Fibroblast of lung (primary cell): ENCODE results near the gene GRIK4. TPM values are rescaled to one million over a fixed set of nuclear protein-coding genes. Genes with fewer than 3 reads are reported as not detected.

Experiments
- DNase-seq, 2 donors: peaks; one replicate each; pipeline versions ENCODE4 v3.0.0 to v3.0.0-alpha.2; 2010; ENCODE audit warnings: low read depth in 2 of 2
- H2AFZ ChIP-seq: 2 replicates; pipeline ENCODE4 v1.5.1; 2012; ENCODE audit warnings: low read length, control low read depth, inconsistent platforms
- H3K27ac ChIP-seq: 2 replicates; pipeline ENCODE4 v1.5.1; 2011; ENCODE audit warnings: low read length, control low read depth; ENCODE audit not compliant: insufficient read depth
- H3K27me3 ChIP-seq: 2 replicates; pipeline ENCODE4 v1.5.1; 2011; ENCODE audit warnings: mild to moderate bottlenecking, low read length; ENCODE audit not compliant: control insufficient read depth, insufficient read depth
- H3K36me3 ChIP-seq: 2 replicates; pipeline ENCODE4 v1.5.1; 2011; ENCODE audit warnings: low read length; ENCODE audit not compliant: control insufficient read depth, insufficient read depth
- H3K4me1 ChIP-seq: 2 replicates; pipeline ENCODE4 v1.5.1; 2011; ENCODE audit warnings: low read length; ENCODE audit not compliant: control insufficient read depth, insufficient read depth; ENCODE audit errors: extremely low read depth
- H3K4me2 ChIP-seq: 2 replicates; pipeline ENCODE4 v1.5.1; 2011; ENCODE audit warnings: low read length, control low read depth; ENCODE audit not compliant: insufficient read depth; ENCODE audit errors: extremely low read depth
- H3K4me3 ChIP-seq, 4 experiments: fragments of 200-600 bp in 1 of 4; sonication (generic) in 1 of 4; replicated peaks in 1 of 4; 2 replicates each; pipeline ENCODE4 v1.5.1; 2011 to 2016; ENCODE audit warnings: low read length in 4 of 4, low read depth in 3 of 4, mild to moderate bottlenecking in 3 of 4, control low read depth in 2 of 4, inconsistent platforms in 1 of 4, mixed read lengths in 1 of 4; ENCODE audit not compliant: insufficient read depth in 1 of 4; ENCODE audit errors: control extremely low read depth in 1 of 4
- H3K79me2 ChIP-seq: 2 replicates; pipeline ENCODE4 v1.5.1; 2012; ENCODE audit warnings: mild to moderate bottlenecking, low read length, inconsistent platforms; ENCODE audit not compliant: control insufficient read depth, insufficient read depth
- H3K9ac ChIP-seq: 2 replicates; pipeline ENCODE4 v1.5.1; 2011; ENCODE audit warnings: mild to moderate bottlenecking, low read length, control low read depth; ENCODE audit not compliant: insufficient read depth
- H3K9me3 ChIP-seq: 2 replicates; pipeline ENCODE4 v1.5.1; 2012; ENCODE audit warnings: low read depth, low read length; ENCODE audit not compliant: control insufficient read depth, insufficient read depth
- H4K20me1 ChIP-seq: 2 replicates; pipeline ENCODE4 v1.5.1; 2011; ENCODE audit warnings: low read length; ENCODE audit not compliant: control insufficient read depth, insufficient read depth; ENCODE audit errors: extremely low read depth
- EZH2 ChIP-seq: IDR thresholded peaks from 2 replicates; pipeline ENCODE4 v1.5.1; 2012; ENCODE audit warnings: low read length, control low read depth, mild to moderate bottlenecking; ENCODE audit errors: missing control alignments
- polyA plus RNA-seq, 2 donors: library from polyadenylated mRNA; depleted of rRNA in 1 of 2; stranded (reverse) in 1 of 2; unstranded in 1 of 2; fragments of >200 nt; gene quantifications; 2 replicates each; pipeline ENCODE4 v1.2.1, GENCODE V29; 2011 to 2012; ENCODE audit warnings: missing spikeins in 1 of 2
- total RNA-seq: library from RNA; depleted of rRNA; stranded (reverse); fragments of >200 nt; gene quantifications from 2 replicates; pipeline ENCODE4 v1.2.1, GENCODE V29; 2014
- TF ChIP-seq, protein P1 (sequence below), 2 donors: IDR thresholded peaks in 1 of 2; conservative IDR thresholded peaks in 1 of 2; 1 replicate in 1 of 2; 2 replicates in 1 of 2; pipeline ENCODE4 v1.5.1; 2011 to 2012; ENCODE audit warnings: low read length in 2 of 2, control low read depth in 1 of 2, inconsistent platforms in 1 of 2, low read depth in 1 of 2, mild to moderate bottlenecking in 1 of 2

Gene GRIK4
- total and polyA plus RNA-seq, 2 donors (not counting 1 experiment from before 2014, with no cell fraction given), result 0.17 to 1.5 TPM

DNA sequence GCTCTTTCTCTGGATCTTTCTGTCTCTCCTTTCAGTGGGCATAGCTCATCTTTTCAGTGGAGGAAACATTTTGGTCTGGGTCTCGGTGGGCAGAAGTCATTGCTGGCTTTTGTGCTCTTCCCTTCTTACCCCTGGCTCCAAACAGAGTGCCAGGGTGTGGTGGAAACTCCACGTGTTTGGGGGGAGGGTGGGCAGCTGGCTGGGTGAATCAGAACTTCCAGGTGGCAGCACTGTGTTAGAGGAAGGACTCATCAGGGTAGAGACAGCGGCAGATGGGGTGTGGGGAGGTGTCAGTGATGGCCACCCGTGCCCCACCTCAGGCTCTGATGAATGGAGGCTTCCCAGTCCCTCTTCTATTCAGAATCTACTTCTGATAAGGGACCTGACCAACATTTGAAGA, 114.0 kb downstream of the GRIK4 start:
- Histone ChIP-seq H3K4me1 (no peaks in the 10 kb centered on the region), H3K79me2 (no peaks in the 10 kb centered on the region), H3K36me3 (no peaks in the 10 kb centered on the region), H3K9me3 (no peaks in the 10 kb centered on the region), H3K27me3 (no peaks in the 10 kb centered on the region), H3K9ac (no peak overlapping the region), H3K27ac (no peak overlapping the region), H3K4me2 (no peak overlapping the region), H2AFZ (no peak overlapping the region), H3K4me3 (no peak overlapping the region), H4K20me1 (no peaks in the 10 kb centered on the region)
- TF ChIP-seq, protein P1, sequence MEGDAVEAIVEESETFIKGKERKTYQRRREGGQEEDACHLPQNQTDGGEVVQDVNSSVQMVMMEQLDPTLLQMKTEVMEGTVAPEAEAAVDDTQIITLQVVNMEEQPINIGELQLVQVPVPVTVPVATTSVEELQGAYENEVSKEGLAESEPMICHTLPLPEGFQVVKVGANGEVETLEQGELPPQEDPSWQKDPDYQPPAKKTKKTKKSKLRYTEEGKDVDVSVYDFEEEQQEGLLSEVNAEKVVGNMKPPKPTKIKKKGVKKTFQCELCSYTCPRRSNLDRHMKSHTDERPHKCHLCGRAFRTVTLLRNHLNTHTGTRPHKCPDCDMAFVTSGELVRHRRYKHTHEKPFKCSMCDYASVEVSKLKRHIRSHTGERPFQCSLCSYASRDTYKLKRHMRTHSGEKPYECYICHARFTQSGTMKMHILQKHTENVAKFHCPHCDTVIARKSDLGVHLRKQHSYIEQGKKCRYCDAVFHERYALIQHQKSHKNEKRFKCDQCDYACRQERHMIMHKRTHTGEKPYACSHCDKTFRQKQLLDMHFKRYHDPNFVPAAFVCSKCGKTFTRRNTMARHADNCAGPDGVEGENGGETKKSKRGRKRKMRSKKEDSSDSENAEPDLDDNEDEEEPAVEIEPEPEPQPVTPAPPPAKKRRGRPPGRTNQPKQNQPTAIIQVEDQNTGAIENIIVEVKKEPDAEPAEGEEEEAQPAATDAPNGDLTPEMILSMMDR (conservative IDR thresholded peaks at IDR 0.05 in 1 of 2, IDR thresholded peaks at IDR 0.05 in 1 of 2; ENCODE audit: low read depth in 1 of 2, low read length in 2 of 2), result no peak
- TF ChIP-seq EZH2, result no peak
- DNase-seq, result no peak

DNA sequence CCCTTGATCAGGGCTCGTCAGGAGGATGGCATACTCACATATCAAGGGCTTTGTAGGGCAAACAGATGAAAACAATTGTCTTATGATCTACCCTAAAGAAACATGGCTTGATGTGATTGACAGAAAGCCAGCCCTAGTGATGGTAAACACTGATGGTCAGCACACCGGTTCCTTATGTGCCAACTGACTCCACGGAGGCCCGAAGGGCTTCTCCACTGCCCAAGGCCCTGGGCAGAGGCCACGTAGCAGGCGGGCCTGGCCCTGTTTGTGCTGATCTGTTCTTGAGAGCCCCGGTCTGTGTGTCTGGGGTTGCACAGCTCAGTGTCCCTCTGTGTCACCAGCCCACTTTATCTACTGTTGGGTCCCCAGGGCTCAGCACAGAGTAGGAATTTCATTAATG, 115.2 kb downstream of the GRIK4 start:
- no peaks in the 10 kb centered on the region for H3K36me3 ChIP-seq
- H4K20me1 ChIP-seq, result no peaks in the 10 kb centered on the region
- H3K4me3 ChIP-seq, result no peak overlapping the region
- no peak for DNase-seq
- no peaks in the 10 kb centered on the region for H3K9me3 ChIP-seq
- H3K4me1 ChIP-seq, result no peaks in the 10 kb centered on the region
- H3K79me2 ChIP-seq, result no peaks in the 10 kb centered on the region
- no peak overlapping the region for H3K9ac ChIP-seq
- H3K27me3 ChIP-seq, result no peaks in the 10 kb centered on the region
- TF ChIP-seq, protein P1 (conservative IDR thresholded peaks at IDR 0.05 in 1 of 2, IDR thresholded peaks at IDR 0.05 in 1 of 2; ENCODE audit: low read depth in 1 of 2, low read length in 2 of 2), result no peak
- no peak for TF ChIP-seq EZH2
- no peak overlapping the region for H2AFZ ChIP-seq
- no peak overlapping the region for H3K4me2 ChIP-seq
- no peak overlapping the region for H3K27ac ChIP-seq

- DNase-seq, result no peak
- Histone ChIP-seq H4K20me1 (no peaks in the 10 kb centered on the region), H3K27me3 (no peaks in the 10 kb centered on the region), H3K4me2 (no peak overlapping the region), H3K9ac (no peak overlapping the region), H3K79me2 (no peaks in the 10 kb centered on the region), H3K27ac (no peak overlapping the region), H3K4me1 (no peaks in the 10 kb centered on the region), H2AFZ (no peak overlapping the region), H3K4me3 (no peak overlapping the region), H3K9me3 (no peaks in the 10 kb centered on the region), H3K36me3 (no peaks in the 10 kb centered on the region)
- TF ChIP-seq, protein P1 (conservative IDR thresholded peaks at IDR 0.05 in 1 of 2, IDR thresholded peaks at IDR 0.05 in 1 of 2; ENCODE audit: low read depth in 1 of 2, low read length in 2 of 2), result no peak
- TF ChIP-seq EZH2, result no peak
Measured at GRCh38 chr11:120627327-120628163, 116.0 kb downstream of the GRIK4 start.
